Stimulated activated CD8-positive, alpha-beta memory T cell treated with anti-CD3 and anti-CD28 coated beads, Interleukin-2, amount 100 ng/mL, for 48 hours (primary cell): ENCODE results near the gene CABP2.

Source experiments
- DNase-seq, 2 donors: peaks; one replicate each; pipeline ENCODE4 v3.0.0-alpha.2; 2020; ENCODE audit warnings: low read depth in 2 of 2

CABP2 gene

DNA sequence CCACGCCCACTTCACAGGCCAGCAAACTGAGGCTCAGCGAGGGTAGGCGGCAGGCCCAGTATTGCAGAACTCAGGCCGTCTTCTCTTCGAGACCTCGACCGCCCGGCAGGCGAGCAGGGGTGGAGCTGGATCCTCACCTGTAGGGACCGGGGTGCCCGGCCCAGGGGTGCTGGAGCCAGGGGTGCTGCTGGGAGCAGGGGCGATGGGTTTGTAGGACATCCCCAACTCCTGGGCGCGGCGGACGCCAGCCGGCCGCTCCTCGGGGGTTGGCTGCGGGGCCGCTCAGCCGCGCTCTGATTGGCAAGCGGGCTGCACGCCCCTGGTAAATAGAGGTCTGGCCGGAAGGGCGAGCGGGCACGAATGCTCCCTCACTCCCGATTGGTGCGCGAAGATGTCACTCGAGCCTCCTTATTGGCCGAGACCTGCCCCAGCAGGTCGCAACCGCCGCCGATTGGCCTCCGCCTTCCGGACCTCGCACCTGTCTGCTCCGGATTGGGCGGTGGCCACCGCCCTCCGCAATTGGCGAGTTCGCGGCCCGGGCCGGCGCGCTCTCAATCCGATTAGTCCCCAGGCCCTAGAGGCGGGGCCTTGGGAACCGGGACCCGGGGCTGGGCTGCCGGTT is 15.3 kb downstream of the CABP2 start, which contains the start of gene CDK2AP2:
Gene CDK2AP2 (minus strand): TSS at position 299 of the 622 bp plus-strand sequence. CDS start 80 bp downstream, at position 219.
- DNase-seq: peak; percentile 98

DNA sequence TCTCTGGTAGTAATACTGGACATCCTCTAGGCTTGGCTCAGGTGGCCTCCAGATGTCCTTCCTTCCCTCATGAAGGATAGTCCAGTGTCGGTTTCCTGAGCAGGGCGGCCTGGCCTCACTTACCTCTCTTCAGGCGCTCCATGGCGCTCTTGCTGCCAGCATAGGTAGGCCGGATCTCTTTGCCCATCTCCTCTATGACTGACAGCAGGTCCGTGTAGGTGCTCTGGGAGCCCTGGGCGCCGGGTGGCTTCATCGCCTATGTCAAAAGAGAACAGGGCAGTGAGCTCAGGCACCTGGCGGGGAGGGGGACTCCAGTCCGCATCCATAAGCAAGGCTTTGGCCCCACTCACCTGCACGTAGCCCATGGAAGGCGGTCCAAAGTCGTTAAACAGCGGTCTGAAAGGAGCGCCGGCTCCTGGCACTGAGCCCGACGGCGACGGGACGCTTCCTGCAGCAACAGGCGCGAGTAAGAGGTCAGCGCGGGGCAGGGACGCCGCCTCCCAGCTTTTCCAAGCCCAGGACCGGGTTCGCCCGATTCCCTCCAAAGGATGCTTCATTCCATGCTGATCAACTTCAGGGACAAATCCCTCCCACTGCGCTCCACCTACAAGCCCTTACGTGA is 15.9 kb downstream of the CABP2 start:
- DNase-seq: no peak

DNA sequence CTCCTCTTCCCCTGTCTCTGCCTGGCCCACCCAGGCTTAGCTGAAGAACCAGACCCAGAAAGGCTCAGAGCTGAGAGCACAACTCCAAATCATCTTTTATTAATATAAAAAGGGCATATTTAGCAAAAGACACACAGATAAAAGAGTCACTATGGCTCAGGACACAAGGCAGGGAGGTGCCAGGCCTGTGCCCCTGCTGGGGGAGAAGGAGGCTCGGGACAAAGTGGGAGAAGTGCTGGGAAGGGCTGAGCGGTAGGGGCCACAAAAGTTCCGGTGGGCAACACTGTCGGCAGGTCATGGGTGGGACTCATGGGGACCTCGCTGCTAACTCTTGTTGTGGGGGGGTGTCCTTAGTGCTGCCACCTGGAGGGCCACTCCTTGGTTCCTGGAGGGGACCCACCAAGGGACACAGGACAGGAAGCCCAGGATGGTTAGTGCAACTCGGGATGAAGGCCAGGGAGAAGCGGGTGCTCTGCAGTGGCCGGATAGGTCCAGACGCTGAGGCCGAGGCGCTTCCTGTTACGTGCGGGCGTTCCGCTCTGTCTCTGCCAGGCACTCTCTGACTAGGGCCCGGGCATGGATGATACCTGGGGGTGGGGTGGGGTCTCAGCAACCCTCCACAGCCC is 16.7 kb downstream of the CABP2 start:
- DNase-seq: no peak

DNA sequence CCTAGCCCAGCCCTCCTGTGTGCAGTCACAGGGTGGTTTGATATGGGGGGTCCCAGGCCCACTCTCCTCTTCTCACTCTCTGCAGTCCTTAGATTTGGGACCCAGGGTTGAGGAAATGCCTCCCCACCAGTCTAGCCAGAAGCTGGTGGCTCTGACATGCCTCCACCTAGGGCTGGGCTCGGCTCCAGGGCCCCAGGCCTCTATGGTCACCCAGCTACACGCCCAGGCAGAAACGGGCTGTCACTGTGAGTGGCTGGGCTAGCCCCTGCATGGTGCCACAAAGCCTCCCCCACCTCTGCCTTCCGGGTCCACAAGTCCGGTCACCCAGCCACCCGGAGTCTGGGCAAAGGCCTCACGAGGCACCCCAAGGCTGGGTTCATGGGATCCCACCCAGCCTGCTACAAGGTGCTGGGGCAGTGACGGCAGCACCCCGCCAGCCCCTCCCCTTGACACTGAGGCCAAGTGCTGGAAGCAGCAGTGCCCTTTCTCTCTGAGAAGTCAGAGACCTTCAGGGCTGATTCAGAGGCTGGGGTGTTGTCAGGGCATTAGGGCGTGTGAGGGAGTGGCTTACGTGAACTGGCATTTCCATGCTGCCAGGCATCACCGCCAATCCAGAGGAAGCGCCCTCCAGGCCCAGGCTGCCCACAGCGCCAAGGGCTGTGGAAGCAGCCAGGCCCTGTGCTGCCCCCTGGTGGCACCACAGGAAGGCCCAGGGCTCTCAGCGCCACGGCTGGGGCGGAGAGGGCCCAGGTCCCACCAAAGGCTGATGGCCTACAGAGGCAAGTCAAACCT is 17.4 kb downstream of the CABP2 start:
- peak; percentile 89 to 91 for DNase-seq

DNA sequence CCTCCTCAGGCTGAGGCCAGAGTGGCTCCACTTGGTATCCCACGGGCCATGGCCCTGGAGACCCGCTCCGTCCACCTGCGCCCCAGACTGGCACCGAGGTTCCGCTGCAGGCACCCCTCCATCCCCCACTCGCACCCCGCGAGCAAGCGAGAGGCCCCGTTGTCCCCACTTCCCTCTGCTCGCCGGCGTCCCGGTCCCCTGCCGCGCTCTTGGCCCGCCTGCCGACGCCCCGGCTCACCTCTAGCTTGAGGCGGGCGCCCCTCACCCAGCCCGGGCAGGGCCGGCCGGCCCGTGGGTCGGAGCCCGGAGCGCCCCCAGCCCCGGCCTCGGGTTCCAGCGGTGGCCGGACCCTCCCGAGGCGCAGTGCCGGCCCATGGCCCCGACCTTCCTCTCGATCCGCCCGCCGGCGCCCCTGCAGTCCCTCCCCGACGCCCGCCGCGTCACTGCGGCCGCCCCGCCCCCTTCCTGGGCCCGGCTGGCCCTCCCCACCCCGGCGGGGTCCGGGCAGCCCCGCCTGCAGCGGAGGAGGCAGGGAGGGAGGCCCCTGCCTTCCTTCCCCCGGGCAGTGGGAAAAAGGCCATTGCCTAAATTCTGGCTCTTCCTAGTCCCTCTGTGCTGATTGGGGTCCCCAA is 18.2 kb downstream of the CABP2 start, which contains the start of gene PITPNM1:
Gene PITPNM1 (minus strand): TSS at position 414 of the 632 bp plus-strand sequence. CDS start 1,183 bp downstream, outside the sequence.
- peak; percentile 74 to 76 for DNase-seq

DNA sequence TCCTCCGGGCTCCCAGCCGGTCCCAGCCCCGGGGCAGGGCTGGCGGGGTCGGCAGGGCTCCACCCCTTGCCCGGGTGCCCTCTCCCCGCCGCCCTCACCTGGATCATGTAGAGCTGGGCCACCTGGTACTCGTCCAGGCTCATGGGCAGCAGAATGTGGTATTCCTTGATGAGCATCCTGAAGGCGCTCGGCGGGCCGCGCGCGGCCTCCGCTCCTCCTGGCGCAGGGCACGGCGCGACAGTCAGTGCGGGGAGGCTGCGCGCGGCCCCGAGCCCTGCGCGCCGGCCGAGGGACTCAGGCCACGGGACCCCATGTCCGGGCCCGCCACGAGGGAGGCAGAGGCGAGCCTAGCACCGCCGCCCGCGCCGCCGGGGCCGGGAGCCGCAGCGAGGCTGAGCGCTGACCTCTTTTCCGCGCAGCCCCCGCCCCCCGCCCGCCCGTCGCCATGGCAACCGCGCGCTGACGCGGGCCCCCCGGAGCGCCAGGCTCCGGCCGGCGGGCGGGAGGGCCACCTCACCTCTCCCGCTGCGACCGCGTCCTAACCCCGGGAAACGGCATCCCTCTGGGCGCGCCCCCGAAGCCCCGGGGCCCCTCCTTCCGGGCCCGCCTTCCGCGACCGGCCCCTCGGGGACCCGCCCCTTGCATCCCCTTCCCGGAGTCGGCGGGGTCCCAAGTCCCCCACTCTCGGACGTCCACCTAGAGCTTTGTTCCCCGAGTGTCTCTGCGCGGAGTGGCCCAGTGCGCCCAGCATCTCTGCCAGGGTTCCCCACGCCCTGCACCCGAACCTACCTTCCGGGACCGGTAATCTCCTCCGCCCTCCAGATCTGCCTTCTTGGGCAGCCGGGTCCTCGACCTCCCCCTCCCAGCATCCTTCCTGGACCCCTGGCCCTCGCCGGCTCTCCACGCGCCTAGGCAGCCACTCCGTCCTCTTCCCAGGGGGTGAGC is 19.0 kb downstream of the CABP2 start:
- DNase-seq: peak in 1 of 2 donors; percentile 48

DNA sequence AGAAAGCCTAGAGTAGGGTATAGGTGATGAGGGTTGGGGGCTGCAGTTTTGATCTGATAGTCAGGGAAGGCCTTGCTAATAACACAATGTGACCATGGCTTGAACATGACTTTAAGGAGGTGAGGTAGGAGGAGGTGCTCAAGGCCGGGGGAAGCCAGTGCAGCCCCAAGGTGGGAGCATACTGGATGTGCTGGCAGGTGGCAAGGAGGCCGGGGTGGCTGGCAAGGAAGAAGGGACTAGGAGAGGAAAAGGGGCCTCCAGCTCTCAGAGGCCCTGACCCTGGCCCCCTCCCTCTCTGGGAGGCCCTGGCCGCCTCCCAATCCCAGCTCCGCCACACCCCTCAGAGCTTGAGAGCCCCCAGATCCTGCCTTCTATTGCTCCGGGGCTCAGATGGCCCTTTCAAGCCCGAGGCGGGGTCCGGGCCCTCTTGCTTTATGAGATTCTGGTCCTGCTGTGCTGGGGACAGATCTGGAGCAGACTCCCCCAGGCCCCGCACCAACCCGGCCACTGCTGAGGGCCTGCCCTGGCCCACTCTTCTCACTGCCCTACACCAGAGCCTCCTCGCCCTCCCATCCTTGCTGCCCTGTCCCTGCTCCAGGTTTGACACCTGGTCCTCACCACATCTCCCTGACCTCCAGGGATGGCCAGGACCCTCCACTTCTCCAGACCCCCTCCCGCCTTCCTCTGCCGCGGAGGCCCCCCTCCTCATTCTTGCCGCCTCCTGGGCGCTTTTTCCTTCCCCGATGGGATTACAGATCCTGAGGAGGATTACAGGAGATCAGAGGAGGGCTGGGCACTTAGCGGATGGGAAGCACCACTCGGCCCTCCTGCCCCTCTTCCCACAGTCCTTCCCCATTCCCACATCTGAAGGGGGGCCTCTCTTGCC is 19.9 kb downstream of the CABP2 start:
- DNase-seq: no peak

DNA sequence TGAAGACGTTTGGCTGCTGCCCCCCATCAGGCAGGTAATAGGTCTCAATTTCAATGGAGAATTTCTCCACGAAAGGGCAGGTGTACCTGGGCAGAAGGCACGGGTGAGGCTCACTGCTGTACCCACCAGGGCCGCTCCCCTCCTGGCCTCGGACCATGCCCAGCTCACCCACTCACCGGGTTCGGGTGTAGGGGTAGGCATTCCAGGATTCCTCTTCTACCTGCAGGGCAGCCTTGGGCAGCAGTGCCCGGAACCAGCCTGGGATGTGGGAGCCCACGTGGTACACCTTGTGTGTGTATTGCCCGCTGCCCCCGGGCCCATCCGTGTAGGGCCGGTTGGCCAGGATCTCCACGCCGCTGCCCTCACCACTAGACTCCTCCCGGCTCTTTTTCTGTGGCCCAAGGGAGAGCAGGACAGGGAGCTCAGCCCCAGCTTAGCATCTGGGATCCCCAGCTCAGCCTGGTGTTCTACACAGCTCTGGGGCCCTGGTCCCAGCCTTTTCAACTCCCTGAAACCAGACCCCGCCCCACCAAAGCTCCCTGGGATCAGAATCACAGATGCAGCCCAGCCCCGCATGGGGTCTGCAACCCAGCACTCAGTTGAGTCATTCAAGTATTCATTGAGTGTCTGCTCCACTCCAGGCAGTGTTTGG is 20.8 kb downstream of the CABP2 start:
- no peak for DNase-seq

DNA sequence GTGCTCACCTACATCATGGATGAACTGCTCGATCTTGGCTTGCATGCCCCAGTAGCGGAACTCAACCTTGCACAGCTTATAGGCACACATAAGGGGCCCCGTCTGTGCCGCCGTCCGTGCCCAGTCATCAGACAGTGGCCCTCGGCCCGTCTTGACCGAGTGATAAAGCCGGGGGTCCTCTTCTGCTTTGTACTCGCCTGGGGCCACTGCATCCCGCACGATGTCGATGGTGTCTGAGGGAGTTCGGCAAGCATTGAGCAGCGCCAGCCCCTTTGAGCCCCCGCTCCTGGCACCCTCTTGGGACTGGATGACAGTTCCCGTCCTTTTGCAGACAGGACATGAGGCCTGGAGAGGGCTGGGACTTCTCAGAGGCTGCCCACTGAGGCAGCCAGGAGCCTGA is 21.4 kb downstream of the CABP2 start:
- DNase-seq: no peak

DNA sequence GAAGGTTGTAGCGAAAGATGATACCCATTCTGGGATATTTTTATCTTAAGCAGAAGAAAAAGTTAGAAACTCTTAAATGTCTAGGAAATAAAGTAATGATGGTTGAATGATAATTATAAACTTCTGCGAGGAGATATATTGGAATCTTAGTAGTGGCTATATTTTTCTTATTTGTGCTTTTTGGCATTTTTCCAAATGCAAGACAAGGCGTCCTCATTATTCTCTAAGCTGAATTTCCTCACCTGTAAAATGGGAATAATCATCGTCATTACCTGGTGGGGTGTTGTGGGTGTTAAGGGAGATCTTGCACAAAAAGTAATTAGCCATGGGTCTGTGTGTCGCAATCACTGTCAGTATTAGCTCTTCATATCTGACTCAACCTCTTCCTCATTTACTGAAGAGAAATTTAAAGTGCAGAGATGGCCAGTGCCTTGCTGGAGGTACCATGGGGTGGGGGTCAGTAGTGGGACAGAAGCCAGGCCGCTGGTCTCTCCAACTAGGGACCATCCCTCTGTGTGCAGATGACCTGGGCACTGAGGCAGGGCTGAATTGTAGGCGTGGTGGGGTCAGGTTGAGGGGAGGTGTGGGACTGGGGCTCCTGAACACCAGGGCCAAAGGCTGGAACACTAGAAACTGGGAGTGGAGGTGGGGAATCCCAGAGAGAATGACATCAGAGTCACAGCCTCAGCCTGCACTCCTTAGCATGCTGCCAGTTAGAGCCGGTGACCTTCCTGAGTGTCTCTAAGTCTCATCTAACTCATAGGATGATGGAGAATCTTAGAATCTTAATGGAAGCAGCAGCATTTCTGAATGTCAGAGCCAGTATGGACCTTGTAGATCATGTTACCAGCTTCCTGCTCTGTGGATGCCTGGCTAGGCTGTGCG is 22.2 kb downstream of the CABP2 start:
- DNase-seq: no peak

DNA sequence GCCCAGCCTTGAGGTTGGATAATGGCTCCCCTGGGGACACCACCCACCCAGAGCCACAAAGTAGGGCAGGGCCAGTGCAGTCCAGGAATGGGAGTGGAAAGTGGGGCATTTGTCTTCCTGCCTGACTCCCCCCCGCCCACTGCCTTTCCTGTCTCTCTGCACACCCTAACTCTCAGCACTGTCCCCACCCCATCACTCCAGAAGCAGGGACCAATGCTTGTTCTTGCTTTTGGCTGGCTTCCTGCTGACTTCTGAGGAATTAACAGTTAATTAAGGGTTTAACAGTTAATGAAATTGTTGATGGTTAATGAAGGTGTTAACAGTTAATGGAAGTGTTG is 22.8 kb downstream of the CABP2 start:
- no peak for DNase-seq

DNA sequence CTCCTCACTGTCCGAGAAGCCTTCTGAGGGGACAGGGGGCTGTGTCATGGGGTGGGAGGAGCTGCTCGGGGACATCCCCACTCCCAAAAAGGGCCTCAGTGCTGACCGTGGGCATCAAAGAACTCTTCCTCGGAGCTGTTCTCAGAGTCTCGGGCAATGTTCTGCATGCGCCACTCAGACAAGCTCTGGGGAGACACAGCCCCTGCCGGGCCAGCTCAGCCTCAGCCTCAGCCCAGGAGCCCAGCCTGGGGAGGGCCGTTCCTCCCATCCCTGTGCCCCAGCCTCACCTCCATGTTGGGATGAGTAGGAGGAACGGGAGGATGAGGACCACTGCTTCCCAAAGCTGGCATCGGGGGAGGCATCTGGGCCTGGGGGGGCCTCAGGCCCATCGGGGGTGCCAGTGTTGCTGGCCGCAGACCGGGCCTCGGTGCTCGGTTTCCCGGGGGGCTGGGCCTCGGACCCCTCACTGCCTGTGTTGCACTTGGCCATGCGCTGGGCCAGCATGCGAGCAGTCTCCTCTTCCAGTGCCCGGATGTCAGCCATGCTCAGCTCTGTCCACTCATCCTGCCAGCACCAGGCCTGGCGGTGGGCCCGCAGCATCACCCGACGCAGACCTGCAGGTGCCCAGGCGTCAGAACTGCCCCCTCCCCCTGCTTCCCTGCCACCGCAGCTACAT is 23.3 kb downstream of the CABP2 start:
- no peak for DNase-seq

DNA sequence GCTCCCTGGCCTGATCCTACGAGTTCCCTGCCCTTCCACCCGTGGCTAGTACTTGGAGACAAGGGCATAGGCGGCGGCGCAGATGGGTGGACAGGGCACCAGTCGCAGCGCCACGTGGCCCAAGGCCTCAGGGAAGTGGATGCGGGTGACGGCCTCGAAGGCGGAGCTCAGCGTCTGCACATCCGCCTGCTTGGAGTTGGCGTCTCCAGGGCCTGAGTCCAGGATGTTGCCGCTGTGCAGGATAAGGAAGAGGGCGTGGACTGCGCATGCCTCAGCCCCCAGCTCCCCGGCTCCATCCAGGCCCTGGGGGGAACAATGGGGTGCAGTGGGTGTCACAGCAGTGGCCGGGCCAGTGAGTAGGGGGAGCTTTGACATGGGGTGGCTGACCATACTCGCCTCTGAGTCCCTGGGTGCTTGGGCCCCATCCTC is 24.7 kb downstream of the CABP2 start:
- DNase-seq: no peak

DNA sequence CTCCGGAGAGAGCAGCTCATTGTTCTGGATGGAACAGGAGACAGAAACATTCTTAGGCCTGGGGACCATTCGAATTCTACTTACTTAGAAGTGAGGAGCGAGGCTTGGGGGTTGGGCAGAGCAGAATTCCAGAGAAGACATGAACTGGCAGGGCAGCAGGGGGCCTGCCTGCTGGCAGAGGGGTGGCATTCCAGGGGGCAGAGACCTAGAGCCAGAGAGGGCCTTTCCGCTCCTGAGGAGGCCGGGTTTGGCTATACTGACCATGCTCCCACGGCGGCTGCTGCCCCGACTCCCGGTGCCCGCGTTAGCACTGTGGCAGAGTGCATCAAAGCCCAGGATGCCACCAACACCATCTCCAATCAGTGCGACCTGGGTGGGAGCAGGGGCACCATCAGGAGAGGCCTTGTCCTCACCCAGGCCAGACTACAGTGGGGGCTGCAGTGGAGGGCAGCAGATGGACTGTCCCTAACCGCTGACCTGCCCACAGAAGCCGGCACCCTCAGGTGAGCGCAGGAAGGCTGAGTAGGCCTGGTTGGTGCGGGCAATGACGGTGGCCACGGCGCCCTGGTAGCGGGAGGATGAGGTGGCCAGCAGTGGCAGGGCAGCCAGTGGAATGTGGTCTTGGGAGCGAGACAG is 25.5 kb downstream of the CABP2 start:
- no peak for DNase-seq

DNA sequence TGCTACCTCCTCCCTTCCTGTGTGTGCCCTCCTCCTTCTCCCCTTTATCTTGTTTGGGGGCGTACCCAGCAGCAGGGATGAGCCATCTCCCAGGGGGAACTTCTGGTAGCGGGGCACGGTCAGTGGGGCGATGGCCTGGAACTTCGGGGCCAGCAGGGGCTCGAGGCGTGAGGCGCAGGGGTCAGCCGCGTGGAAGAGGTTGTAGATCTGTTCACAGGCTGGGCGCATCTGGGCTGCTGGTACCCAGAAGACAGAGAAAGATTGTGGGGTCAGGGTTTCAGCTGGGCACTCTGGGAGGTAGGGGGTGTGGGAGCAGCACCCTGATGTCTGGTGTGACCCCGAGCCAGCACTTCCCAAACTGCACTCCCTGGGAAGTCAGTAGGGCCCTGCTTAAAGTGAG is 27.1 kb downstream of the CABP2 start:
- no peak for DNase-seq

DNA sequence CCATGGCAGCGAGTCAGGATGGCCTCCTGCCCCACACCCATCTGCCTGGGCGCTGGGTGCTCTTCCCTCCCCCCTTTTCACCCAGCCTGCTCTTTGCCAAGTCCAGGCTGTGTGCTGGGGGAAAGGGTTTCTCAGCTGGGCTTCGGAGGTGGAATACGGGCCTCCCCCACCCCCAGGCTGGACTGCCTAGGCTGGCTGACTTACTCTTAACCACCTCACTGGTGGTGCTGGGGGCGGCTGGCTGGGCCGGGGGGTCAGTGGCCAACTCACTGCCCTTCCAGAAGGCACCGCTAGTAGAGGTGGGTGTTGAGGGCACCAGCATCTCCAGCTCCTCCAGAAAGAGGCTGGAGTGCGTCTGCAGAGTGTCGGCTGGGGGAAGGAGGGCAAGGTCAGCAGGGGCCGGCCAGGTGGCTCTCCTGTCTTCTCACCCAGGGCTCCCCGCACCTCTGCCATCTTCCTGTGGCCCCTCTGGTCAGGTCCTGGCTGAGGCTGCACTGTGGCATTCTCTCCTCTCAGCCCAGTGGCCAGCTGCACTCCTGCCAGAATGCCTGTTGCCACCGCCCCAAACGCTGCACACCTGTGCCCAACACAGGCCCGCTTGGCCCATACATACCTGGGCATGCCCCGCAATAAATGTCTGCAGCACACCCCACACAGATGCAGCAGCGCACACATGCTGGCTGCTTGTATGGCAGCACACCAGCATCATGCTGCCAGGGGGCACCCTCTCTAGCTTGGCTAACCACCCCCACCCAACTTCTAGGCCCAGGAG is 27.8 kb downstream of the CABP2 start:
- DNase-seq: no peak
